GM23248 (cell line): Measurements from ENCODE around the gene MACROD2. TPM values are rescaled to one million over a fixed set of nuclear protein-coding genes. Genes with fewer than 3 reads are reported as not detected.

Experiments used
- DNase-seq: peaks from one replicate; pipeline ENCODE4 v3.0.0-alpha.2; 2015
- H2AFZ ChIP-seq: fragments of 200-600 bp; sonication (generic); 2 replicates; pipeline ENCODE4 v1.6.1; 2016; ENCODE audit warnings: antibody characterized with exemption
- H3F3A ChIP-seq: fragments of 200-600 bp; sonication (generic); 2 replicates; pipeline ENCODE4 v1.6.1; 2016; ENCODE audit warnings: mild to moderate bottlenecking, antibody characterized with exemption, mixed run types; ENCODE audit not compliant: insufficient read depth
- H3K27ac ChIP-seq: fragments of 200-600 bp; sonication (generic); 2 replicates; pipeline ENCODE4 v1.5.1; 2016; ENCODE audit warnings: mild to moderate bottlenecking
- H3K27me3 ChIP-seq: fragments of 200-600 bp; sonication (generic); replicated peaks from 2 replicates; pipeline ENCODE4 v1.6.1; 2016; ENCODE audit warnings: mild to moderate bottlenecking; ENCODE audit not compliant: insufficient read depth
- H3K36me3 ChIP-seq: fragments of 200-600 bp; sonication (generic); 2 replicates; pipeline ENCODE4 v1.6.1; 2016; ENCODE audit warnings: low read depth, mild to moderate bottlenecking
- H3K4me1 ChIP-seq: fragments of 200-600 bp; sonication (generic); 2 replicates; pipeline ENCODE4 v1.6.1; 2016; ENCODE audit warnings: mild to moderate bottlenecking; ENCODE audit not compliant: insufficient read depth
- H3K4me2 ChIP-seq: fragments of 200-600 bp; sonication (generic); one replicate; pipeline ENCODE4 v1.6.1; 2016; ENCODE audit warnings: mild to moderate bottlenecking; ENCODE audit not compliant: unreplicated experiment
- H3K4me3 ChIP-seq: fragments of 200-600 bp; sonication (generic); 2 replicates; pipeline ENCODE4 v1.5.1; 2016; ENCODE audit warnings: mild to moderate bottlenecking
- H3K79me2 ChIP-seq: fragments of 200-600 bp; sonication (generic); 2 replicates; pipeline ENCODE4 v1.6.1; 2016; ENCODE audit warnings: mild to moderate bottlenecking; ENCODE audit not compliant: insufficient read depth
- H3K9ac ChIP-seq: fragments of 200-600 bp; sonication (generic); 2 replicates; pipeline ENCODE4 v1.6.1; 2016; ENCODE audit warnings: mild to moderate bottlenecking
- H3K9me2 ChIP-seq: fragments of 200-600 bp; sonication (generic); 2 replicates; pipeline ENCODE4 v1.6.1; 2016; ENCODE audit warnings: mixed run types, mild to moderate bottlenecking, moderate library complexity; ENCODE audit not compliant: insufficient read depth
- H3K9me3 ChIP-seq: fragments of 200-600 bp; sonication (generic); one replicate; pipeline ENCODE4 v1.6.1; 2017; ENCODE audit warnings: low read depth
- H4K20me1 ChIP-seq: fragments of 200-600 bp; sonication (generic); 2 replicates; pipeline ENCODE4 v1.6.0; 2016; ENCODE audit not compliant: insufficient read depth
- EZH2 ChIP-seq: fragments of 200-600 bp; sonication (generic); IDR thresholded peaks from 2 replicates; pipeline ENCODE4 v1.6.1; 2018; ENCODE audit warnings: antibody characterized with exemption, mild to moderate bottlenecking; ENCODE audit not compliant: insufficient read depth, poor library complexity, severe bottlenecking
- EZH2phosphoT487 ChIP-seq: fragments of 200-600 bp; sonication (generic); IDR thresholded peaks from 2 replicates; pipeline ENCODE4 v1.6.1; 2018; ENCODE audit warnings: antibody characterized with exemption, moderate library complexity, mild to moderate bottlenecking, low read depth; ENCODE audit not compliant: insufficient read depth
- WGBS, 2 experiments: methylation state at CpG; one replicate each; pipeline ENCODE4 v1.1.6; 2015 to 2017; ENCODE audit warnings: low lambda C conversion rate in 2 of 2, low coverage in 1 of 2; ENCODE audit errors: missing lambda C conversion rate in 2 of 2; 5-methylcytosine and 5-hydroxymethylcytosine counted together
- in situ Hi-C: fragments of 300-500 bp; cut with MboI; formaldehyde crosslinking; loops from 2 replicates; pipeline ENCODE4 v1.15.0; 2020
- polyA plus RNA-seq: library from polyadenylated mRNA; unstranded; fragments of >200 nt; fragmentation: Nextera tagmentation; extraction: Ambion mirVana; gene quantifications from 2 replicates; pipeline ENCODE4 v1.2.1, GENCODE V29; 2016
- total RNA-seq: library from RNA; depleted of rRNA; stranded (reverse); fragments of >200 nt; shearing (Covaris generic); gene quantifications from 2 replicates; pipeline ENCODE4 v1.2.3, GENCODE V29; 2014

The MACROD2 gene
- total and polyA plus RNA-seq, 2 experiments from 2014 or later = 1.1 to 3.1 TPM

GRCh38 chr20:14853079-14853478 lies 857.8 kb downstream of the MACROD2 start:
- Histone ChIP-seq H3K79me2 (no peaks in the 10 kb centered on the region), H3K4me1 (no peaks in the 10 kb centered on the region), H3K4me2 (no peak overlapping the region), H3K9ac (no peak overlapping the region), H3K9me3 (no peaks in the 10 kb centered on the region), H3K9me2 (no peaks in the 10 kb centered on the region), H3K27me3 (no peaks in the 10 kb centered on the region), H4K20me1 (no peaks in the 10 kb centered on the region), H3K36me3 (no peaks in the 10 kb centered on the region), H3F3A (no peaks in the 10 kb centered on the region), H3K4me3 (no peak overlapping the region), H2AFZ (no peak overlapping the region), H3K27ac (no peak overlapping the region)
- no peak for DNase-seq
- WGBS, 2 experiments = 76% methylated on average over 2 of the region's 2 CpGs
- no peak for TF ChIP-seq EZH2phosphoT487
- TF ChIP-seq EZH2 = no peak
- in situ Hi-C loops = no loop called here

GRCh38 chr20:14855171-14855570 lies 859.9 kb downstream of the MACROD2 start:
- WGBS, 2 experiments = 37 to 43% methylated on average over 2 of the region's 2 CpGs
- Histone ChIP-seq H3K4me1 (no peaks in the 10 kb centered on the region), H3K4me2 (no peak overlapping the region), H3K27me3 (no peaks in the 10 kb centered on the region), H3K9me2 (no peaks in the 10 kb centered on the region), H4K20me1 (no peaks in the 10 kb centered on the region), H3K9me3 (no peaks in the 10 kb centered on the region), H2AFZ (no peak overlapping the region), H3K79me2 (no peaks in the 10 kb centered on the region), H3K27ac (no peak overlapping the region), H3K9ac (no peak overlapping the region), H3F3A (no peaks in the 10 kb centered on the region), H3K36me3 (no peaks in the 10 kb centered on the region), H3K4me3 (no peak overlapping the region)
- in situ Hi-C loops = no loop called here
- DNase-seq = no peak
- no peak for TF ChIP-seq EZH2phosphoT487

- H3F3A ChIP-seq = no peaks in the 10 kb centered on the region
- no peak overlapping the region for H3K4me3 ChIP-seq
- no peak overlapping the region for H3K9ac ChIP-seq
- in situ Hi-C loops = no loop called here
- H3K9me3 ChIP-seq = no peaks in the 10 kb centered on the region
- no peak overlapping the region for H2AFZ ChIP-seq
- DNase-seq = no peak
- no peaks in the 10 kb centered on the region for H3K4me1 ChIP-seq
- no peaks in the 10 kb centered on the region for H3K36me3 ChIP-seq
- no peak overlapping the region for H3K4me2 ChIP-seq
- no peaks in the 10 kb centered on the region for H3K79me2 ChIP-seq
- TF ChIP-seq EZH2phosphoT487 (no peak), EZH2 (no peak)
- H3K27me3 ChIP-seq = no peaks in the 10 kb centered on the region
- H3K9me2 ChIP-seq = no peaks in the 10 kb centered on the region
- no peak overlapping the region for H3K27ac ChIP-seq
- H4K20me1 ChIP-seq = no peaks in the 10 kb centered on the region
Measured at GRCh38 chr20:14859627-14860026, 864.3 kb downstream of the MACROD2 start.

- H3K79me2 ChIP-seq = no peaks in the 10 kb centered on the region
- H3K4me1 ChIP-seq = peaks cover 5% of the 10 kb centered on the region; the same call in 1 of the 2 replicates
- no peak for DNase-seq
- H3K4me2 ChIP-seq = no peak overlapping the region
- in situ Hi-C loops = no loop called here
- H3K27ac ChIP-seq = no peak overlapping the region
- H4K20me1 ChIP-seq = no peaks in the 10 kb centered on the region
- H3K36me3 ChIP-seq = no peaks in the 10 kb centered on the region
- H3K27me3 ChIP-seq = no peaks in the 10 kb centered on the region
- no peaks in the 10 kb centered on the region for H3K9me3 ChIP-seq
- no peak overlapping the region for H3K4me3 ChIP-seq
- H2AFZ ChIP-seq = no peak overlapping the region
- H3F3A ChIP-seq = no peaks in the 10 kb centered on the region
- 44 to 55% methylated on average over 4 of the region's 4 CpGs for WGBS, 2 experiments
- no peak overlapping the region for H3K9ac ChIP-seq
- TF ChIP-seq EZH2 (no peak), EZH2phosphoT487 (no peak)
- no peaks in the 10 kb centered on the region for H3K9me2 ChIP-seq
Measured at GRCh38 chr20:14860410-14860814, 865.1 kb downstream of the MACROD2 start.

- Histone ChIP-seq H3K27ac (no peak overlapping the region), H3K4me2 (no peak overlapping the region), H4K20me1 (no peaks in the 10 kb centered on the region), H2AFZ (no peak overlapping the region), H3F3A (no peaks in the 10 kb centered on the region), H3K27me3 (no peaks in the 10 kb centered on the region), H3K9me3 (no peaks in the 10 kb centered on the region), H3K4me3 (no peak overlapping the region), H3K36me3 (no peaks in the 10 kb centered on the region), H3K4me1 (peaks cover 7% of the 10 kb centered on the region; the same call in 1 of the 2 replicates), H3K9me2 (no peaks in the 10 kb centered on the region), H3K79me2 (no peaks in the 10 kb centered on the region), H3K9ac (no peak overlapping the region)
- WGBS, 2 experiments = 96 to 98% methylated on average over 4 of the region's 4 CpGs
- DNase-seq = no peak
- in situ Hi-C loops = no loop called here
- TF ChIP-seq EZH2phosphoT487 = no peak
- no peak for TF ChIP-seq EZH2
Measured at GRCh38 chr20:14861028-14861699, 865.8 kb downstream of the MACROD2 start.
